ENCODE data around the gene PFKFB4. TPM values are rescaled to one million over a fixed set of nuclear protein-coding genes. Genes with fewer than 3 reads are reported as not detected.

The PFKFB4 gene
- total RNA-seq, 2 donors from 2014 or later = 12.6 to 19.0 TPM

DNA sequence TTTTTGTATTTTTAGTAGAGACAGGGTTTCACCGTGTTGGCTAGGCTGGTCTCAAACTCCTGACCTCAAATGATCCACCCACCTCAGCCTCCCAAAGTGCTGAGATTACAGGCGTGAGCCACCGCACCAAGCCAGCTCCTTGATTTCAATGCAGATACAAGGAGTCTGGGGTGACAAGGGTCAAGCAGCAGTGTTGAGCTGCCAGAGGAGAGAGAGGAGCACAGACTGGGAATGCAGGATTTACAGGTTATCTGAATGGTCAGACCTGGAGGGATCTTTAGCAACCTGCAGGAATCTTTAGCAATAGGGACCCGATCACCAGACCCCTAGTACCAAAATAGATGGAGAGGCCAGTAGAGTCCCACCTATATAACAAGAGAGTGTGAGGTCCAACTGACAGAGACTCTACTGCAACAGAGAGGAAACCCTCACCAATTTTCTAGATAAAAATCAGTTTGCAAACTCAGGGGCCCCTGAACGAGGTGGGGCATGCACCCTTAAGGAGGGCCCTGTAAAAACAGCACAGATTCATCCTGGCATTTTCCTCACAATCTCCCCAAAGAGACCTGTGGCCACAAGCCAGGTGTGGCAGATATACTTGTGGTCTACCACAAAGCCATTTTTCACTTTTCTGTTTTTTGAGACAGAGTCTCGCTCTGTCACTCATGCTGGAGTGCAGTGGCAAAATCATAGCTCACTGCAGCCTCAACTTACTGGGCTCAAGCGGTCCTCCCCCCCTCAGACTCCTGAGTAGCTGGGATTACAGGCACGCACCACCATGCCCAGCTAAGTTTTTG lies 42.0 kb downstream of the PFKFB4 start:
- H3K27ac ChIP-seq (ENCODE audit: low read depth, low read length) = no peak overlapping the region
- no peaks in the 10 kb centered on the region for H3K9me3 ChIP-seq (ENCODE audit: control insufficient read depth, low read length)
- no peak for DNase-seq
- H3K27ac Mint-ChIP-seq = no peak overlapping the region
- peaks cover 3% of the 10 kb centered on the region for H3K4me1 Mint-ChIP-seq
- no peak overlapping the region for H3K9ac ChIP-seq (ENCODE audit: extremely low read depth, low read length, poor library complexity, severe bottlenecking)
- H3K36me3 Mint-ChIP-seq (ENCODE audit: low read depth) = no peaks in the 10 kb centered on the region
- WGBS, 2 experiments (ENCODE audit: insufficient coverage in 1 of 2, insufficient read length in 1 of 2) = 96 to 97% methylated on average over 6 to 8 of the region's 8 CpGs
- no peaks in the 10 kb centered on the region for H3K27me3 Mint-ChIP-seq (ENCODE audit: insufficient read depth)
- no peak for TF ChIP-seq CTCF (conservative IDR thresholded peaks at IDR 0.05)
- H3K27me3 ChIP-seq (ENCODE audit: control insufficient read depth, insufficient read depth, low read length, poor library complexity, severe bottlenecking) = no peaks in the 10 kb centered on the region
- no peaks in the 10 kb centered on the region for H3K9me3 Mint-ChIP-seq
- H3K4me3 ChIP-seq (ENCODE audit: low read length) = no peak overlapping the region
- H3K4me1 ChIP-seq (ENCODE audit: control insufficient read depth, insufficient read depth, low read length) = no peaks in the 10 kb centered on the region
- no peaks in the 10 kb centered on the region for H3K36me3 ChIP-seq (ENCODE audit: control insufficient read depth, insufficient read depth, low read length)
- no peak overlapping the region for H3K4me3 Mint-ChIP-seq

DNA sequence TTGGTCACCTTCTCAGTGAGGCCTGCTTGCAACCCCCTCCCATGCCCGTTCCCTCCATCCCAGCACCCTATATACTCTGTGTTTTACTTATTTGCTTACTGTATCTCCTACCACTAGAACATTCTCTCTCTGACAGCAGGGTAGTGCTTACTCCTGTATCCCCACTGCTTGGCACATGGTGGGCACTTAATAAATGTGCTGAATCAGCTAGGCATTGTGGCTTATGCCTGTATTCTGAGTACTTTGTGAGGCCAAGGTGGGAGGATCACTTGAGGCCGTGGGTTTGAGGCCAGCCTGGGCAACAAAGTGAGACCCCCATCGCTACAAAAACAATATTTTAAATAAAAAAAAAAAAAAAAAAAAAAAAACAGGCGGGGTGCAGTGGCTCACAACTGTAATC lies 45.1 kb downstream of the PFKFB4 start:
- no peak overlapping the region for H3K9ac ChIP-seq (ENCODE audit: extremely low read depth, low read length, poor library complexity, severe bottlenecking)
- no peaks in the 10 kb centered on the region for H3K27me3 Mint-ChIP-seq (ENCODE audit: insufficient read depth)
- no peak for DNase-seq
- H3K36me3 ChIP-seq (ENCODE audit: control insufficient read depth, insufficient read depth, low read length) = no peaks in the 10 kb centered on the region
- H3K4me1 ChIP-seq (ENCODE audit: control insufficient read depth, insufficient read depth, low read length) = no peaks in the 10 kb centered on the region
- H3K9me3 Mint-ChIP-seq = no peaks in the 10 kb centered on the region
- H3K27me3 ChIP-seq (ENCODE audit: control insufficient read depth, insufficient read depth, low read length, poor library complexity, severe bottlenecking) = no peaks in the 10 kb centered on the region
- peaks cover 13% of the 10 kb centered on the region for H3K4me1 Mint-ChIP-seq
- H3K27ac ChIP-seq (ENCODE audit: low read depth, low read length) = no peak overlapping the region
- H3K4me3 ChIP-seq (ENCODE audit: low read length) = no peak overlapping the region
- no peaks in the 10 kb centered on the region for H3K36me3 Mint-ChIP-seq (ENCODE audit: low read depth)
- H3K9me3 ChIP-seq (ENCODE audit: control insufficient read depth, low read length) = no peaks in the 10 kb centered on the region
- WGBS, 2 experiments (ENCODE audit: insufficient coverage in 1 of 2, insufficient read length in 1 of 2) = 83 to 90% methylated on average over 1 to 2 of the region's 4 CpGs
- TF ChIP-seq CTCF (conservative IDR thresholded peaks at IDR 0.05) = no peak
- H3K27ac Mint-ChIP-seq = no peak overlapping the region
- no peak overlapping the region for H3K4me3 Mint-ChIP-seq

DNA sequence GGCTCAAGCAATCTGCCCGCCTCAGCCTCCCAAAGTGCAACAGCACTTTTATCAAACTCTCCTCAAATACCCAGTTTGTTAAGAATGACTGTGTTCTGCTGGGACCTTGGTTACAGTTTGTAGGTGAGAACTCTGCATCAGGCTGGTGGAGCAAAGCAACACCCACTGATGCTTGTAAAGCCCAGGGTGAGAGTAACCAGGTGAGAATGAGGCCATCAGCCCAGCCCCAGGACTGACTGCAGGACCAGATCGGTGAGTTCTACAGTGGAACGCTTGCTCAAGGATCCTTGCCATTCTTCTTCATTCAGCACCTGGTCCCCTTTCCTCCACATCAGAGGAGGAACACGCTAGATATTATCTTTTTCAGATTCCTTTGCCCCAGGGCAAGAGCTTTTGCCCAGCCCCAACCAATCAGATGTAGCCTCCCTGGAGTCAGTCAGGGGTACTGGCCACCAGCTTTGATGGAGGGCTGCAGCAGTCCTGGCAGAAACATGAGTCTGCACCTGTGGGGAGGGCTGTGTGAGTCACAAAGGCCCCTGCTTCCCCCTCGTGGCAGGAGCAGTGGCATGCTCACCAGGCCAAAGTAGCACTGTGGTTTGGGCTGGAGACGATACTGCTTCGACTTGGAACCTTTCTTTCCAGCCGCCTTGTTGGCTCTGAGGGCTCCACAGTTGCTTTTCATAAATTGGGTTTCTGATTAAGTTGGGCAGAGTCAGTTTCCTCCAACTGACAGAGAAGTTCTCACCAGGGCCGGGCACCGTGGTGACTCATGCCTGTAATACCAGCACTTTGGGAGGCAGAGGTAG lies 49.1 kb downstream of the PFKFB4 start:
- peak; percentile 95 for DNase-seq
- peak; percentile 86 for TF ChIP-seq CTCF (conservative IDR thresholded peaks at IDR 0.05)
- H3K36me3 ChIP-seq (ENCODE audit: control insufficient read depth, insufficient read depth, low read length) = no peaks in the 10 kb centered on the region
- no peaks in the 10 kb centered on the region for H3K36me3 Mint-ChIP-seq (ENCODE audit: low read depth)
- H3K4me1 ChIP-seq (ENCODE audit: control insufficient read depth, insufficient read depth, low read length) = peaks cover 11% of the 10 kb centered on the region
- no peaks in the 10 kb centered on the region for H3K27me3 ChIP-seq (ENCODE audit: control insufficient read depth, insufficient read depth, low read length, poor library complexity, severe bottlenecking)
- no peaks in the 10 kb centered on the region for H3K9me3 ChIP-seq (ENCODE audit: control insufficient read depth, low read length)
- H3K27ac ChIP-seq (ENCODE audit: low read depth, low read length) = peak overlapping the region; percentile 13
- peaks cover 5% of the 10 kb centered on the region for H3K27me3 Mint-ChIP-seq (ENCODE audit: insufficient read depth)
- peak overlapping the region; percentile 6 for H3K4me3 ChIP-seq (ENCODE audit: low read length)
- H3K4me1 Mint-ChIP-seq = peaks cover 31% of the 10 kb centered on the region
- H3K27ac Mint-ChIP-seq = peak overlapping the region; percentile 85
- H3K9ac ChIP-seq (ENCODE audit: extremely low read depth, low read length, poor library complexity, severe bottlenecking) = no peak overlapping the region
- H3K4me3 Mint-ChIP-seq = no peak overlapping the region
- no peaks in the 10 kb centered on the region for H3K9me3 Mint-ChIP-seq
- 51 to 62% methylated on average over 10 of the region's 10 CpGs for WGBS, 2 experiments (ENCODE audit: insufficient coverage in 1 of 2, insufficient read length in 1 of 2)

All from endodermal cell (in vitro differentiated cells).